GM12891 (cell line): ENCODE data around the gene EHD3.

Experiments used
- POLR2A ChIP-seq: IDR thresholded peaks from 2 replicates; pipeline ENCODE4 v1.6.1; 2011; ENCODE audit warnings: low read depth, low read length, control low read depth
- POLR2AphosphoS5 ChIP-seq: IDR thresholded peaks from 2 replicates; pipeline ENCODE4 v1.6.1; 2011; ENCODE audit warnings: low read depth, low read length, control low read depth
- TAF1 ChIP-seq: IDR thresholded peaks from 2 replicates; pipeline ENCODE4 v1.6.1; 2011; ENCODE audit warnings: low read depth, low read length, control low read depth

GRCh38 chr2:31202833-31203232 lies 31.1 kb upstream of the EHD3 start:
- TF ChIP-seq POLR2A (no peak), TAF1 (no peak), POLR2AphosphoS5 (no peak)
